T-helper 2 cell (primary cell): ENCODE measurements around the gene SLC50A1.

Experiments used
- DNase-seq, 5 experiments: peaks; one replicate each; pipeline versions ENCODE4 v3.0.0 to v3.0.0-alpha.2; 2012 to 2022

SLC50A1 gene

DNA sequence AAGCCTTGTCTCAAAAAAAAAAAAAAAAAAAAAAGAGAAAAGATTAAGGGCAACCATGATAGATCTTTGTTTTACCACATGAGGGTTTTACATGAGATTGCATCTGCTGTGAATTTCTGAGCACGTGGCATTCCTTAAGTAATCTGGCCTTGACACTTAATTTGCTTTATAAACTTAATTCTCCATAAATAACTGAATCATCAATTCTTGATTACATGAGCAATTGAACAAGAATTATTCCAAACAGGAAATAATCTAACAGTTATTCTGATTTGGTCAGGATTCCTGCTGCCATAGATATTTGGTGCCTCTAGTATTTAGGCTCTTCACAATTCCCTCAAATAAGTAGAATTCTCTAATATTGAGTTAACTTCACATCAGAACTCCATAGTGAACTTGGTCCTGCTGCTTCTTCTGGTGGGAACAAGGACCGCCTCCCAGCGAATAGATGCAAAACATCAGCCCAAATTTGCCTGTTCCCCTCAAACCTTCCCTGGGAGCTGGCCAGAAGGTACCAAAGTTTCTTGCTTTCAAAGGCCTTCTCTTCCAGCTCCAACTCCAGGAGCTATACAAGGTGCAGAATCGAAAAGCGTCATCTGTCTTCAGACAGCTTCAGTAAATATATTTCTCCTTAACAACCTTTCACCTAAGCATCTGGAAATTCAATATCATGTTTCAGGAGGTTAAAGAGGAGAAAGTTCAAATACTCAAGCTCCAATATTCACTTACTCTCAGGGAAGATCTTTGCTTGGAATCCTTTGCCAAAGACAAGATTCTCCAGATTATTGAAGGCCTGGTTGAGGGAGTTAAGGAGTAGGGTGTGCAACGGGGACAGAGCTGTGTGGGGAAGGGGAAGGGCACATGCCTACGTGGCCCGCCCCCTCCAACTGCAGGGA, 36.4 kb downstream of the SLC50A1 start:
- DNase-seq, result peak in 1 of 5 experiments; percentile 68

GRCh38 chr1:155172732-155173477, 37.3 kb downstream of the SLC50A1 start, which contains the start of gene KRTCAP2:
Gene KRTCAP2 (minus strand): TSS chr1:155173304. CDS start chr1:155173224, 80 bp downstream.
- peak; percentile 85 to 96 (median 90) for DNase-seq

- peak in 4 of 5 experiments; percentile 45 to 82 (median 57) for DNase-seq
Measured at GRCh38 chr1:155173478-155174323, 38.0 kb downstream of the SLC50A1 start, which contains the start of gene TRIM46. Gene TRIM46 (plus strand): TSS chr1:155173849. CDS start chr1:155173967, 118 bp downstream.

GRCh38 chr1:155174324-155175280, 39.0 kb downstream of the SLC50A1 start:
- peak in 3 of 5 experiments; percentile 34 to 82 (median 45) for DNase-seq

- DNase-seq, result no peak
Measured at GRCh38 chr1:155175281-155175926, 39.8 kb downstream of the SLC50A1 start.

- peak in 1 of 5 experiments; percentile 42 for DNase-seq
Measured at GRCh38 chr1:155175927-155176371, 40.3 kb downstream of the SLC50A1 start.

GRCh38 chr1:155176544-155177071, 41.0 kb downstream of the SLC50A1 start:
- peak; percentile 55 to 81 (median 73) for DNase-seq

DNA sequence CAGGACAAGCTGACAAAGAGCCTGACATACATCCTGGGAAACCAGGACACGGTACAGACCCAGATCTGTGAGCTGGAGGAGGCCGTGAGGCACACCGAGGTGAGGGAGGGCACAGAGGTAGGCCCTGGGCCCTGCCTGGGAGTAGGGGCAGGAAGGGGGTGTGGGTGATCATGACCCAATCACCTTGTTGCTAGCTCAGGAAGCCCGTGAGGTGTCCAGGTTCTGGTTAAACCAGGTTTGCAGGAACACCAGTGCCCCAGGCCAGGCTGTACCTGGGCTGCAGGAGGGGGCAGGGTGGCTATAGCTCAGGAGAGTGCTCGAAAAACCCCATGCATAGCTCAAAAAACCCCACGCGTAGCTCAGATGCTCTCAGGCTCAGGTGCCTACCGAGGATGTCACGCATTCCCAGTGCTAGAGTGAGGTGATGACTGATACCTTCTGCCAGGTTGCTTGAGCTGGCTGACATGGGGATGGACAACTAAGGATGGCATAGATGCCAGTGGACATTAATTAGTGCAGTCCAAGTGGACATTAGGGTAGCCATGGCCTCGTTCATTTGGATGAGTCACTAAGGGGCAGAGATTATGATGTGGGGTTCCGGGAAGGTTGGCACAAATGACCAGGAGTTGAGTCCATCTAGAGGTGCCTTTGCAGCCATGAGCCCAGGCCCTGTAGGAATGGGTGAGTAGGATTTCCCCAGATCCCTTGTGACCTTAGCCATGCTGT, 41.7 kb downstream of the SLC50A1 start:
- no peak for DNase-seq

DNA sequence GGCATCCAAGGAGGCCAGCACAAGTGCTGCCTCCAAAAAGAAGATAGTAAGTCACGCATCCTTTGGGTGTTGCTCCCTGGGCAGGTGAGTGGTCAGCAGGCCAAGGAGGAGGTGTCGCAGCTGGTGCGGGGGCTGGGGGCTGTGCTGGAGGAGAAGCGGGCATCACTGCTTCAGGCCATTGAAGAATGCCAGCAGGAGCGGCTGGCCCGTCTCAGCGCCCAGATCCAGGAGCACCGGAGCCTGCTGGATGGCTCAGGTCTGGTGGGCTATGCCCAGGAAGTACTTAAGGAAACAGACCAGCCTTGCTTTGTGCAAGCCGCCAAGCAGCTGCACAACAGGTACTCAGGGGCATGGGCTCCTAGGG, 42.2 kb downstream of the SLC50A1 start:
- DNase-seq, result no peak

DNA sequence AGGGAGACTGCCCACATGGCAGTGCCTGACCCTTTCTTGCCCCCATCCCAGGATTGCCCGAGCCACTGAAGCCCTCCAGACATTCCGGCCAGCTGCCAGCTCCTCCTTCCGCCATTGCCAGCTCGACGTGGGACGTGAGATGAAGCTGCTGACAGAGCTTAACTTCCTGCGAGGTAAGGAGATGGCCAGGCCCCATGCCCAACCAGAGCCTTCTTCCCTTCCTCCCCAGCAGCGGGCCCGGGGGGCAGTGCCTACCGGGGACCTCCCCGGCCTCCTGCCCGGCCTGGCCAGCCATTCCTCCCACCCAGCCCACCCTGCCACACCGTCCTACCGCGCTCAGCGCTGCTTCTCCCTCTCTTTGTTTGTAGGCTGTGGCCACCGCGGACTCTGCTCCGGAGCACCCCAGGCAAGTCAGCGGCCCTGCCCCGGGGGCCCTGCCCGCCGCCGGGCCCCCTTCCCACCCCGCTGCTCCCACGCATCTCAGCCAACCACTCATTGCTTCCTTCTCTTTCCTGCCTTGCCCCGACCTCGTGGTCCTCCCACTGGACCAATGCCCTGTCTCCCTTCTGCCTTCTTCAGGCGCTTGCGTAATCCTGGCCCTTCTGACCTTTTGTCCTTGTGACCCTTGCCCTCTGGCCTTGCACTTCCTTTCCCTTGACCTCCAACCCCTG, 42.9 kb downstream of the SLC50A1 start:
- no peak for DNase-seq

DNA sequence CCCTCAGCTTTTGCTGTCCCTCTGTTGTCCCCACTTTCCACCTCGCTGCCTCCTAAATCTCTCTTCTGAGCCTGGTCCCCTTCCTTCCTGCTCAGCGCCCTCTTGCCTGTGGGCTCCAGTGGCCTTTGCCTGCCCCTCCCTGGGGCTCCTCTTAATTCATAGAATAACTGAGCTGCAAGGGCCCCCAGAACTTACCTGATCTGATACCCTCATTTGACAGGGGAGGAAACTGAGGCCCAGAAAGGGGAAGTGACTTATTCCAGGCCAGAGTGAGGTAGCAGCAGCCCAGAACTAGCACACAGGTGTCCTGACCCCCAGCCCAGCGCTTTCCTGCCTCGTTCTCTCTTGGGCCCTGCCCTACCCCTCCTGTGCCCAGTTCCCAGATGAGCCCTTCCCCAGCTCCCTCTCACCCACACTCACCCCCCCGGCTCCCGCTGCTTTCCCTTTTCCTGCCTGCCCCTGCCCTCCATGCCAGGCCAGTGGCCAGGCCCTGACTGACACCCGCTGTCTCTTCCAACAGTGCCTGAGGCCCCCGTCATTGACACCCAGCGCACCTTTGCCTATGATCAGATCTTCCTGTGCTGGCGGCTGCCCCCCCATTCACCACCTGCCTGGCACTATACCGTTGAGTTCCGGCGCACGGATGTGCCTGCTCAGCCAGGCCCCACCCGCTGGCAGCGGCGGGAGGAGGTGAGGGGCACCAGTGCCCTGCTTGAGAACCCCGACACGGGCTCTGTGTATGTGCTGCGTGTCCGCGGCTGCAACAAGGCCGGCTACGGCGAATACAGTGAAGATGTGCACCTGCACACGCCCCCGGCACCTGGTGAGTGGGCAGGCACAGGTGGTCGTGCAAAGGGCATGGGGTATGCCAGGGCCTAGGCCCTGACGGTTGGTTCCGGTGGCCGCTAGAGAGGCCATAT, 43.7 kb downstream of the SLC50A1 start:
- no peak for DNase-seq

- no peak for DNase-seq
Measured at GRCh38 chr1:155181371-155182051, 45.9 kb downstream of the SLC50A1 start.

DNA sequence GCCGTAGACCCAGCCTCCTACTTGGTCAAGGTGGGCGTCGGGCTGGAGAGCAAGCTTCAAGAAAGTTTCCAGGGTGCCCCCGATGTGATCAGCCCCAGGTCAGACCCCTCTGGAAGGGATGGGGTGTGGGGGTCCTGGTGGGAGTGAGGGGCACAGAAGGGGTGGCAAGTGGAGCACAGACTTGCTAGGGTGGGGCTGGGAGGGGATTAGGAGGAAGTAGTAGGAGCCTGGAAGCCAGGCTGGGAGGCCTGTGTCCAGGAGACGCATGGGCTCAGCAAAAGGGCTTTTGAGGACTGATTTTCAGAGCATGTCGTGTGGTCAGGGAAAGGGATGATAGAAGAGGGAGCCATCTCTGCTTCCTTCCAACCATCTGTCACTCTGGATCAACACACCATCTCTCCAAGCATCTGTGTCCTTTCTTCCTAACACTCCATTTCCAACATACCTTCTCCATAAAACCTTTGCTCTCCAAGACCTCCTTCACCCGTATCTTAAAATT, 46.4 kb downstream of the SLC50A1 start:
- DNase-seq, result no peak

- DNase-seq, result no peak
Measured at GRCh38 chr1:155183775-155184221, 48.1 kb downstream of the SLC50A1 start.

DNA sequence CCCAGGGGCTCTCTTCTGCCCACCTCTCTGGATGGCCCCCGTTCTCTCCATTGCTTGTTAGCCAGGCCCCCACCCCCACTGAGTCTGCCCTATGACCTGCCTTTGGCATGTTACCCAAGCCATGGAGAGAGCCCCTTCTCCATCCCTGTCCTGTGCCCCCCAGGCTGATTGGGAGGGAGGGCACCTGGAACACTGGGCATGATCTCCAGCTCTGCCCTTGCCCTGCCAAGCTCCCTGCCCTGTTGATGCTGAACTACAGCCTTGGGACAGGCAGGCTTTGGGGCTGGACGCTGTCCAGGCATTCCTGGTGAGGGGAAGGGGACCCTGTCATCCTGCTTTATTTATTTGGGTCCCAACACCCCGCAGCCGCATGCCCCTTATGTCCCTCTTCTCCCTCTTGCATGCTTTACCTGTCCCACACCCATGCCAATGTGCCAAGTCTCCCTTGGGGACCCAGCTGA, 48.7 kb downstream of the SLC50A1 start:
- no peak for DNase-seq

DNA sequence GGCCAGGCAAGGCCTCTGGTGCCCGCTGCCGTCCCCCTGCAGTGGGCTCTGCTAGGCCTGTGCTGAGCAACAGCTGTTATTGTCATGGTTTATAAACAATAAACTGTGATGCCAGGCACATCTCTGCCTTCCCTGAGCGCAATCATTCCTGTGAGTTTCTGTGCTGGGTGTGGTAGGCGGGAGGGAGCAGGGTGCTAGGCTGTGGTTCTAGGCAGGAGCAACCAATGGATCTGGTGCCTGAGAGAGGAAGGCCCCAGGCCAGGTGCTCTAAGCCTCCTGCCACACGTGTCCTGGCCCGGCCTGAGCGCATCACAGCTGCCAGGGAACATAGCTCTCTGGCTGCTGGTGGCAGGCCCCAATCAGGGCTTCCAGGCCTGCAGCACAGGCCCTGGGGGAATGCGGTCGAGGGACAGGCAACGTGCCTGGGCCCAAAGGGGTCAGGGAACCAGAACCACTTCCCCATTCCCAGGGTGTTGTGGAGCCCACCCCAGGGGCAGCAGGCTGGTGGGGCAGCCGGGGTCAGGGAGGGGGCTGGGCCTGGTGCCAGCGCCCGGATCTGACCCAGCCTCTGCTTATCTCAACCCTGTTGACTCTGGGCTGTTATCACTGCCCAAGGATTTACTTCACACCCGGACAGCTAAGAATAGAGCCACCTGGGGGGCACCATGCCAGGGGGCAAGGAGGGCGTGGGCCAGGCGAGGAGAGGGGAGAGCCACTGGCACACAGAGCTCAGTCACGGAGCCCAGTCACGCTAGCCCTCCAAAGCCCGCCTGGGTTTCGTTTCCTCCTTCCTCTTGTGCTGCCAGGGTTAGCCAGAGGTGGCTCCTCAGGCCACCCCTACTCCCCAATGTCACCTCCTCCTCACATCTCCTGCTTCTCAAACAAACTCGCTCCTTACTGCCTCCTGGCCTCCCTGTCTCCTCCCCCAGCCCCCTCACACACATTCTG, 49.5 kb downstream of the SLC50A1 start:
- no peak for DNase-seq
